Choroid plexus epithelial cell (primary cell): Measurements from ENCODE around the gene EFNA5.

Experiments used
- DNase-seq: peaks from one replicate; pipeline ENCODE4 v3.0.0-alpha.2; 2010; ENCODE audit warnings: low read depth
- H3K4me3 ChIP-seq: 2 replicates; pipeline ENCODE4 v1.5.1; 2011; ENCODE audit warnings: low read depth, mild to moderate bottlenecking, control low read depth, low read length, moderate library complexity
- TF ChIP-seq, protein P1 (sequence below): conservative IDR thresholded peaks from 2 replicates; pipeline ENCODE4 v1.5.1; 2011; ENCODE audit warnings: low read depth, mild to moderate bottlenecking, control low read depth, inconsistent platforms, low read length, moderate library complexity

Gene EFNA5

DNA sequence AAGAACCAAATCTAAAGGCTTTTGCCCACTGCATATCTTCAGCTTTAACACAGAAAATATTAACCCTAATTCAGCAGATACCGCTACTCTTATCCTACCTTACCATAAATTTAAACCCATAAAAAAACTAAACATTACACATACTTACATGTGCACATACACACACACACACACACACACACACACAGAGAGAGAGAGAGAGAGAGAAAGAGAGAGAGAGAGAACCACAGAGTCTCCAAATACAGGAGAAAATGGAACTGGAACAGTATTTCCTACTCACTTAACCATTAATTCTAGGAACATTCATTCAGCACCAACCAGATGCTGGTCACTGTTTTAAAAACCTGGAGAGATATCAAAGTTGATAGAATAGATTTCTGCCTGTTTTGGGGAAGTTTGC lies 53.7 kb downstream of the EFNA5 start:
- no peak for DNase-seq
- TF ChIP-seq, protein P1, sequence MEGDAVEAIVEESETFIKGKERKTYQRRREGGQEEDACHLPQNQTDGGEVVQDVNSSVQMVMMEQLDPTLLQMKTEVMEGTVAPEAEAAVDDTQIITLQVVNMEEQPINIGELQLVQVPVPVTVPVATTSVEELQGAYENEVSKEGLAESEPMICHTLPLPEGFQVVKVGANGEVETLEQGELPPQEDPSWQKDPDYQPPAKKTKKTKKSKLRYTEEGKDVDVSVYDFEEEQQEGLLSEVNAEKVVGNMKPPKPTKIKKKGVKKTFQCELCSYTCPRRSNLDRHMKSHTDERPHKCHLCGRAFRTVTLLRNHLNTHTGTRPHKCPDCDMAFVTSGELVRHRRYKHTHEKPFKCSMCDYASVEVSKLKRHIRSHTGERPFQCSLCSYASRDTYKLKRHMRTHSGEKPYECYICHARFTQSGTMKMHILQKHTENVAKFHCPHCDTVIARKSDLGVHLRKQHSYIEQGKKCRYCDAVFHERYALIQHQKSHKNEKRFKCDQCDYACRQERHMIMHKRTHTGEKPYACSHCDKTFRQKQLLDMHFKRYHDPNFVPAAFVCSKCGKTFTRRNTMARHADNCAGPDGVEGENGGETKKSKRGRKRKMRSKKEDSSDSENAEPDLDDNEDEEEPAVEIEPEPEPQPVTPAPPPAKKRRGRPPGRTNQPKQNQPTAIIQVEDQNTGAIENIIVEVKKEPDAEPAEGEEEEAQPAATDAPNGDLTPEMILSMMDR: no peak
- no peak overlapping the region for H3K4me3 ChIP-seq

DNA sequence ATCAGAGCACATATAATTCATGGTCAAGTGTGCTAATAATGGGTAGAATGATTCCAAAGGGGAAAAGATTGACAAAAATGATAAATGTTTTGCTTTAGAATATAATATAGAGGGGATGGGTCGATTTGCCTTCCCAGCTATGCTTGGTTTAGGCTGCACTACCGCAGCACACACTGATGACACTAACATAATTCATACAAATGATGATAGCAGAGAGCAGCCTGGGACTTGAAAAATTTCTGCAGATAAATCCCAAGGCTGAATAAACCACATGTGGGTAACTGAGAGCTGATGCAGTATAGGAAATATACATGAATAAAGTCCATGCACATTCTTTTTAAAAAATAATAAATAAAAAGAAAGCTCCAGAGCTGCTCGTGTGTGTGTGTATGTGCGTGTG lies 54.5 kb downstream of the EFNA5 start:
- TF ChIP-seq, protein P1: no peak
- DNase-seq: no peak

DNA sequence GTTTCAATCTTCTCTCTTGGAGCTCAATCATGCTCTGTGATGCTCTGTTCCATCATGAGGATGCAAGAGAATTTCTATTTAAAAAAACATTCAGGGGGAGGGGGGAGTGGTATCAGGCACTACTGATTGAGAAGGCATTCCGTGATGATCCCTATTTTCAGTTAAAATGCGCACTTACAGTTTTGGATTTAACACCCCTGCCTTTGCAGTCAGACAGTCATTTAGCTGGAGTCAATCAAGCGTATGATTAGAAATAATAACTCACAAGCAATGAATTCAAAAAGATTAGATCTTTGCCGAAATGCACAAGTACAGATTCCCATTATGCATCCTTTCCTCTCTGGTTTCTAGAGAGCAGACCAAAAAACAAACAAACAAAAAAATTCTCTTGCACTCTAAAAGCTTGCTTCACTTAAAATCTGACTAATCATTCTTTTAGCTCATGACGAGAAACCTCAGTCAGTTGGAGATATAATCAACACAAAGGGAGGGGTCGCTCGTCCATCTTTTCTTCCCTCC lies 55.4 kb downstream of the EFNA5 start:
- TF ChIP-seq, protein P1: no peak
- peak; percentile 42 for DNase-seq
- no peak overlapping the region for H3K4me3 ChIP-seq

More for the DNA sequence above, 54.5 kb downstream of the EFNA5 start:
- H3K4me3 ChIP-seq: no peak overlapping the region

DNA sequence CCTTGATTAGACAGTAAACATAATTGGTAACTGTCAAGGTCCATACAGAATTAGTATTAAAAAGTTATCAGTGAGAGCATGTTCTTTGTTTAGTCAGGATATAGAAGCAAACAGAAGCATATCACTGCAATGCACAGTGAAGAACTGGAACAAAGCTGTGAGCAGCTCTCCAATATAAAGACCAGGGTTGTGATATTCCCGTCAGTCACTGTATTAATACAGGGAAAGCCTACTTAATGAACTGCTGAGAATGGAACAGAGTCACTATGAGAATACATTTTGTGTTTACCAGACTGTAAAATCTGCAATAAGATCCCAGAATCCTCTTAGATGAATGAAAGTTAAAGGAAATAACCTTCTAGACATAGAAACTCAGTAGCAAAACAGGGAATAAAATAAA lies 58.2 kb downstream of the EFNA5 start:
- TF ChIP-seq, protein P1: no peak
- no peak overlapping the region for H3K4me3 ChIP-seq
- DNase-seq: no peak

DNA sequence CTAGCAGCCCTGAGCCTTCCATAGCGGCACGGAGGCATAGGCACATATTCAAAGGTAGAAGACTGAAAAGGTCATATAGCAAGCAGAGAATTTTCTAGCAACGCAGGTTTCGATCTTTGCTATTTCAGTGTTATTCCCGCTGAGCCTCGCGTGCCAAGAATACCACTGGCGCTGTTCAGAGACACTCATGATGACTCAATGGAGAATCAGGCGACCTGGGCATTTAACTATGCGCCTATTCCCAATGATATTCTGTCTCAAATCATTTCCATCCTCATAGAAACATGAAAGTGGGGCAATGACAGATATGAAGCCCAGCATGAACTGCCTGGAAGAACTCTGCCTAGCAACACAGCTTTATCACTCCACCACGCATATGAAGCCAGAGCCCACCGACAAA lies 59.9 kb downstream of the EFNA5 start:
- DNase-seq: no peak
- no peak overlapping the region for H3K4me3 ChIP-seq
- TF ChIP-seq, protein P1: no peak

DNA sequence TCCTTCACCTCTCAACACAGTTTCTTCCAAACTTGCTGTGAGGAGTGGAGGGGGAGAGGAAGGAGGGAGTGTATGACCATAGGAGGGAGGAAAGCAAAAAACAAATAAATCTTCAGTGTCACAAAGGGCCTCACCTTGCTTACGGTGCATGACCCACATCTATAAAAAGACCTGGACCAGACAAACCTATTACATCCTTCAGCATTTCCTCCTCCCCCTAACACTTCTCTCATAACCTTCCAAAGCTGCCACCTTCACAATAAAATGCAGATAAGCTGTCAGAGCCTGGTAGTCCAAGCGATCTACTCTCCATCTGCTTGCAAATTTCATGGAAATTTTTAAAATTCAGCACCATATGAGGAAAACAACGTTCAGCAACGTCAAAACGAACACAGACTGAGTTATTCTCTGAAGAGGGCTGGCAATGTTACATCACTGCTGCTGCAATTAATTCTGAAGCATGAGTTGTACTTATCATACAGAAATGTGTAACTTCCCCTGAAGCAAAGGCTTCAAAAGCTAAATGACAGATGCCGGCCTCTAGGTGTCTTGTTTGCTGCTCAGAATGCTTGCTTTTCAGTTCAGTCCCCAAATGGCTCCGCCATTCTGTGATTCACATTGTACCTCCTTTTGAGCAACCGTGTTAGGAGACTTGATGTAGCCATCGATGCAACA lies 62.9 kb downstream of the EFNA5 start:
- TF ChIP-seq, protein P1: no peak
- no peak overlapping the region for H3K4me3 ChIP-seq
- DNase-seq: no peak

DNA sequence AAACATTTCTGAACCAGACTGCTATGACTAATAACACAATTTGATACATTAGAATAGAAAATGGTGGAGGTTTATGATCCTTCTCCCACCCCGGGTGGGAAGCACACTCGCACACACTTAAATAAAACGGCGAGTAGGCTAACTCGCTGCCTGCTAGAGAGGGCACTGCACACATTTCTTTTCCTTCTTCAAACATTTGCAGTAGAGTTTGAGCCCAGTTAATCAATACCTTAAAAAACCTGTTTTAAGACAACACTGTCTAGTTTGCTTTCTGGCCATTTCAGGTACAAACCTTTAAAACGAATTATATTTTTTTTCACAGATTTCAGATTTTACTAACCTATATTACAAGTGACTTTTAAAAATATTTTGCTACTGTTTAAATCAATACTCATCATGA lies 63.5 kb downstream of the EFNA5 start:
- no peak for DNase-seq
- H3K4me3 ChIP-seq: no peak overlapping the region
- TF ChIP-seq, protein P1: no peak
